ENCODE data around the gene FAM13A.

FAM13A gene

GRCh38 chr4:89044147-89044900 is 12.7 kb downstream of the FAM13A start:
- CTCF ChIA-PET = no interaction called here
- DNase-seq (ENCODE audit: extremely low spot score) = no peak
- TF ChIP-seq HDGF (IDR thresholded peaks at IDR 0.05; ENCODE audit: borderline replicate concordance) (no peak), L3MBTL2 (conservative IDR thresholded peaks at IDR 0.05) (no peak), BHLHE40 (IDR thresholded peaks at IDR 0.05; ENCODE audit: borderline replicate concordance) (no peak), FOXK2 (IDR thresholded peaks at IDR 0.05) (no peak), SP1 (IDR thresholded peaks at IDR 0.05) (no peak), SUZ12 (IDR thresholded peaks at IDR 0.05) (no peak), LEF1 (IDR thresholded peaks at IDR 0.05; ENCODE audit: borderline replicate concordance) (no peak), ZNF384 (IDR thresholded peaks at IDR 0.05) (no peak), TARDBP (IDR thresholded peaks at IDR 0.05) (no peak), ARNT (IDR thresholded peaks at IDR 0.05) (no peak), FOXM1 (IDR thresholded peaks at IDR 0.05; ENCODE audit: borderline replicate concordance) (no peak), PKNOX1 (IDR thresholded peaks at IDR 0.05) (no peak), FOXA1 (IDR thresholded peaks at IDR 0.05) (no peak), ELF4 (IDR thresholded peaks at IDR 0.05) (no peak), NFRKB (IDR thresholded peaks at IDR 0.05) (no peak), CTBP1 (IDR thresholded peaks at IDR 0.05; ENCODE audit: borderline replicate concordance) (no peak)
- POLR2A ChIA-PET = no interaction called here

GRCh38 chr4:89042055-89042454 is 14.9 kb downstream of the FAM13A start:
- ChIA-PET CTCF (no interaction called here), POLR2A (interaction anchor here (1.4 kb wide), 1 partner anchor 14 kb away, joined by 8 read pairs; the partner anchor contains the start of gene FAM13A)
- no peak for TF ChIP-seq CTBP1 (IDR thresholded peaks at IDR 0.05; ENCODE audit: borderline replicate concordance)
- no peak for TF ChIP-seq NFRKB (IDR thresholded peaks at IDR 0.05)
- TF ChIP-seq ELF4 (IDR thresholded peaks at IDR 0.05) = no peak
- no peak for TF ChIP-seq FOXA1 (IDR thresholded peaks at IDR 0.05)
- DNase-seq (ENCODE audit: extremely low spot score) = no peak

GRCh38 chr4:89039730-89040338 is 17.2 kb downstream of the FAM13A start:
- ChIA-PET POLR2A (no interaction called here), CTCF (no interaction called here)
- no peak for TF ChIP-seq LEF1 (IDR thresholded peaks at IDR 0.05; ENCODE audit: borderline replicate concordance)
- TF ChIP-seq ELF4 (IDR thresholded peaks at IDR 0.05) = no peak
- TF ChIP-seq CTBP1 (IDR thresholded peaks at IDR 0.05; ENCODE audit: borderline replicate concordance) = no peak
- TF ChIP-seq HDGF (IDR thresholded peaks at IDR 0.05; ENCODE audit: borderline replicate concordance) = no peak
- peak; percentile 25; the same call in 1 of the 2 replicates for TF ChIP-seq ZNF384 (IDR thresholded peaks at IDR 0.05)
- TF ChIP-seq FOXM1 (IDR thresholded peaks at IDR 0.05; ENCODE audit: borderline replicate concordance) = no peak

GRCh38 chr4:89036535-89036934 is 20.4 kb downstream of the FAM13A start:
- no peak for TF ChIP-seq ELF4 (IDR thresholded peaks at IDR 0.05)
- no peak for TF ChIP-seq ARNT (IDR thresholded peaks at IDR 0.05)
- no peak for TF ChIP-seq PKNOX1 (IDR thresholded peaks at IDR 0.05)
- no peak for TF ChIP-seq SP1 (IDR thresholded peaks at IDR 0.05)
- no peak for TF ChIP-seq ZNF384 (IDR thresholded peaks at IDR 0.05)
- TF ChIP-seq FOXM1 (IDR thresholded peaks at IDR 0.05; ENCODE audit: borderline replicate concordance) = no peak
- TF ChIP-seq CTBP1 (IDR thresholded peaks at IDR 0.05; ENCODE audit: borderline replicate concordance) = no peak
- no peak for TF ChIP-seq HDGF (IDR thresholded peaks at IDR 0.05; ENCODE audit: borderline replicate concordance)
- TF ChIP-seq FOXA1 (IDR thresholded peaks at IDR 0.05) = no peak
- no peak for TF ChIP-seq FOXK2 (IDR thresholded peaks at IDR 0.05)
- TF ChIP-seq BHLHE40 (IDR thresholded peaks at IDR 0.05; ENCODE audit: borderline replicate concordance) = no peak
- no peak for TF ChIP-seq SUZ12 (IDR thresholded peaks at IDR 0.05)
- DNase-seq (ENCODE audit: extremely low spot score) = no peak
- ChIA-PET CTCF (no interaction called here), POLR2A (no interaction called here)

More at GRCh38 chr4:89039730-89040338, 17.2 kb downstream of the FAM13A start:
- DNase-seq (ENCODE audit: extremely low spot score) = no peak

GRCh38 chr4:89031272-89031671 is 25.7 kb downstream of the FAM13A start:
- DNase-seq (ENCODE audit: extremely low spot score) = no peak
- CTCF ChIA-PET = no interaction called here
- POLR2A ChIA-PET = no interaction called here
- TF ChIP-seq FOXA1 (IDR thresholded peaks at IDR 0.05) (no peak), PKNOX1 (IDR thresholded peaks at IDR 0.05) (no peak), FOXM1 (IDR thresholded peaks at IDR 0.05; ENCODE audit: borderline replicate concordance) (no peak)

- TF ChIP-seq BHLHE40 (IDR thresholded peaks at IDR 0.05; ENCODE audit: borderline replicate concordance) (no peak), FOXM1 (IDR thresholded peaks at IDR 0.05; ENCODE audit: borderline replicate concordance) (no peak), L3MBTL2 (conservative IDR thresholded peaks at IDR 0.05) (no peak), FOXA1 (IDR thresholded peaks at IDR 0.05) (no peak), ELF4 (IDR thresholded peaks at IDR 0.05) (no peak), ZNF384 (IDR thresholded peaks at IDR 0.05) (no peak), CTBP1 (IDR thresholded peaks at IDR 0.05; ENCODE audit: borderline replicate concordance) (no peak), FOXK2 (IDR thresholded peaks at IDR 0.05) (no peak), LEF1 (IDR thresholded peaks at IDR 0.05; ENCODE audit: borderline replicate concordance) (no peak), PKNOX1 (IDR thresholded peaks at IDR 0.05) (no peak), SUZ12 (IDR thresholded peaks at IDR 0.05) (no peak), SP1 (IDR thresholded peaks at IDR 0.05) (no peak), NFRKB (IDR thresholded peaks at IDR 0.05) (no peak), HDGF (IDR thresholded peaks at IDR 0.05; ENCODE audit: borderline replicate concordance) (no peak), TARDBP (IDR thresholded peaks at IDR 0.05) (no peak), ARNT (IDR thresholded peaks at IDR 0.05) (no peak)
- ChIA-PET CTCF (no interaction called here), POLR2A (no interaction called here)
- no peak for DNase-seq (ENCODE audit: extremely low spot score)
These were observed 27.4 kb downstream of the FAM13A start for GRCh38 chr4:89029591-89029990.

All from HEK293T (cell line).